Measurements from ENCODE around the gene SLFN5. TPM values are rescaled to one million over a fixed set of nuclear protein-coding genes. Genes with fewer than 3 reads are reported as not detected.

SLFN5 gene
- polyA plus RNA-seq, 1 of the 3 experiments (the other 2 are of a cell fraction), result 1.4 TPM

DNA sequence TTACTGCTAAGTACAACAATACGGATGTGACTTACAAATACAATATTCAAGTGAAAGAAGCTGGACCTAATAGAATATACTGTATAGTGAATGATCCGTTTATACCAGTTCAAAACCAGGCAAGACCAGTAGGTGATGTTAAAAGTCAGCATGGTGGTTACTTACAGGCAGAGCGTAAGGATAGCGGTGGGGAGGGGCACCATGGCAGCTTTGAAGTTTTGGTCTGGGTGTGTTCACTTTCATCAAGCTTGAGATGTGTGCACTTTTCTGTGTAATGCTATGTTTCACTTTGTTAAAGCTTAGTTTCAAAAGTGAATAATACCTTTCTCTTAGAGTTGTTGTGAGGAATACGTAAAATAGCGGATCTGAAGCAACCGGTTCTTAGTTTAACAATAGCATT, 32.1 kb upstream of the SLFN5 start:
- H2AFZ ChIP-seq (ENCODE audit: low read depth), result no peak overlapping the region
- DNase-seq, result no peak
- H3K79me2 ChIP-seq (ENCODE audit: insufficient read depth), result no peaks in the 10 kb centered on the region
- H3F3A ChIP-seq (replicated peaks; ENCODE audit: insufficient read depth), result no peaks in the 10 kb centered on the region
- no peak overlapping the region for H3K4me2 ChIP-seq
- no peaks in the 10 kb centered on the region for H3K4me1 ChIP-seq (ENCODE audit: control insufficient read depth in 1 of 2, insufficient read depth in 2 of 2, low read depth in 1 of 2, low read length in 1 of 2)
- no peak overlapping the region for H3K27ac ChIP-seq (ENCODE audit: low read depth in 2 of 2, low read length in 1 of 2)
- H3K4me3 ChIP-seq (ENCODE audit: low read depth in 2 of 2, low read length in 1 of 2), result no peak overlapping the region
- H3K27me3 ChIP-seq (ENCODE audit: insufficient read depth), result peaks cover 22% of the 10 kb centered on the region; the same call in 1 of the 2 replicates
- no peaks in the 10 kb centered on the region for H4K20me1 ChIP-seq (ENCODE audit: insufficient read depth)
- ChIA-PET POLR2A (no interaction called here), CTCF (interaction anchor here (1.5 kb wide), 1 partner anchor 102 kb away, joined by 3 read pairs; no protein-coding TSS in a partner anchor)
- TF ChIP-seq ELF1 (IDR thresholded peaks at IDR 0.05), result no peak
- no peak for TF ChIP-seq NRF1 (IDR thresholded peaks at IDR 0.05; ENCODE audit: low read depth, low read length)
- no peak for TF ChIP-seq RXRA (IDR thresholded peaks at IDR 0.05; ENCODE audit: borderline replicate concordance, low read depth)
- TF ChIP-seq SMC3 (IDR thresholded peaks at IDR 0.05; ENCODE audit: low read depth, low read length), result no peak
- no peak for TF ChIP-seq MXI1 (IDR thresholded peaks at IDR 0.05; ENCODE audit: low read depth, low read length)
- no peak for TF ChIP-seq CHD2 (IDR thresholded peaks at IDR 0.05; ENCODE audit: low read length, partially characterized antibody)
- TF ChIP-seq USF1 (IDR thresholded peaks at IDR 0.05; ENCODE audit: borderline replicate concordance, low read depth), result no peak
- no peak for TF ChIP-seq FOSL2 (IDR thresholded peaks at IDR 0.05; ENCODE audit: borderline replicate concordance, low read depth)
- TF ChIP-seq GABPA (IDR thresholded peaks at IDR 0.05; ENCODE audit: low read depth), result no peak
- no peak for TF ChIP-seq EP300 (IDR thresholded peaks at IDR 0.05; ENCODE audit: borderline replicate concordance in 1 of 2, low read depth in 1 of 2, low read length in 1 of 2)
- TF ChIP-seq, protein P1, sequence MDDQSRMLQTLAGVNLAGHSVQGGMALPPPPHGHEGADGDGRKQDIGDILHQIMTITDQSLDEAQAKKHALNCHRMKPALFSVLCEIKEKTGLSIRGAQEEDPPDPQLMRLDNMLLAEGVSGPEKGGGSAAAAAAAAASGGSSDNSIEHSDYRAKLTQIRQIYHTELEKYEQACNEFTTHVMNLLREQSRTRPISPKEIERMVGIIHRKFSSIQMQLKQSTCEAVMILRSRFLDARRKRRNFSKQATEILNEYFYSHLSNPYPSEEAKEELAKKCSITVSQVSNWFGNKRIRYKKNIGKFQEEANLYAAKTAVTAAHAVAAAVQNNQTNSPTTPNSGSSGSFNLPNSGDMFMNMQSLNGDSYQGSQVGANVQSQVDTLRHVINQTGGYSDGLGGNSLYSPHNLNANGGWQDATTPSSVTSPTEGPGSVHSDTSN (IDR thresholded peaks at IDR 0.05), result no peak
- TF ChIP-seq TCF12 (IDR thresholded peaks at IDR 0.05), result no peak
- no peak for TF ChIP-seq USF2 (IDR thresholded peaks at IDR 0.05; ENCODE audit: borderline replicate concordance, low read depth, low read length)
- no peak for TF ChIP-seq NFIC (IDR thresholded peaks at IDR 0.05; ENCODE audit: borderline replicate concordance)
- TF ChIP-seq RCOR1 (IDR thresholded peaks at IDR 0.05; ENCODE audit: low read length), result no peak
- no peak for TF ChIP-seq MEF2A (IDR thresholded peaks at IDR 0.05; ENCODE audit: borderline replicate concordance, low read depth)
- no peak for TF ChIP-seq IRF3 (IDR thresholded peaks at IDR 0.05; ENCODE audit: low read depth, low read length)
- H3K9ac ChIP-seq, result no peak overlapping the region
- no peaks in the 10 kb centered on the region for H3K9me2 ChIP-seq
- no peaks in the 10 kb centered on the region for H3K36me3 ChIP-seq (replicated peaks in 1 of 2; ENCODE audit: control insufficient read depth in 1 of 2, insufficient read depth in 2 of 2, low read length in 1 of 2)
- no peaks in the 10 kb centered on the region for H3K9me3 ChIP-seq
- 25% methylated on average over 7 of the region's 7 CpGs for WGBS (ENCODE audit: low lambda C conversion rate)

Measured in SK-N-SH (cell line).